ENCODE results near the gene RXRA.
A peak's percentile ranks its signal among the peaks of the same experiment; 100 is the strongest.

The RXRA gene

DNA sequence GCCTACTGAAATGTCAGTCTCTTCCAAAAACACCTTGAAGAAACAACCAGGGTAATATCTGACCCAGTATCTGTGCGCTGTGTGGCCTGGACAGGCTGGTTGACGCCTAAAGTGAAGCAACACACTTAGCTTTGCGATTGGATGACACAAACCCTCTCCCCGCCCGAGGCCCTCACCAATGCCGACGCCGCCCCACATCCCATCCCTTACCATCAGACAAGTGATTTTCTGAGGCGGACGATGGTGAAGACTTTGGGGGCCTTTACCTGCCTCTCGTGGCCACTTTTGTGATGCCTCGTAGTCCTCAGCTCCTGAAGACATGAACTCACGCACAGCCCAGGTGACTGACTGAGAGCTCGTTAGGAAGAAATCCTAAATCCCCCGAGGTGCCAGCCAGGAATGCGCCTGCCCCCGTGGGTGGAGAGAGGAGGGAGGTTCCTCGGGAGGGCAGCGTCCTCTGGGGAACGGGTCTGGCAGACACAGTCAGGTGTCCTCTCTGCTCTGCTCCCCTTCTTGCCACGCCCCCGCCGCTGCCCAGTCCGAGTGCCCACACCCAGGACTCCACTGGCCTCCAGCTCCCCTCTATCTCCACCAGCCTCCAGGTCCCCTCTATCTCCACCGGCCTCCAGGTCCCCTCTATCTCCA is 31.0 kb upstream of the RXRA start:
- H3K4me2 ChIP-seq (ENCODE audit: insufficient read depth, low read length, poor library complexity, severe bottlenecking) = no peak overlapping the region
- no peak overlapping the region for H3K27ac ChIP-seq (replicated peaks; ENCODE audit: low read length)
- H3K36me3 ChIP-seq (replicated peaks in 1 of 2; ENCODE audit: control insufficient read depth in 2 of 2, insufficient read depth in 2 of 2, low read length in 2 of 2) = no peaks in the 10 kb centered on the region
- H2AK5ac ChIP-seq (ENCODE audit: low read depth, low read length) = peak overlapping the region; percentile 1
- peaks cover 0 to 4% of the 10 kb centered on the region in 2 donors for H3K9me3 ChIP-seq (replicated peaks in 1 of 2; ENCODE audit: control insufficient read depth in 2 of 2, insufficient read depth in 1 of 2, low read depth in 1 of 2, low read length in 2 of 2)
- peak overlapping the region; percentile 100 for H2BK15ac ChIP-seq (ENCODE audit: low read length)
- no peak overlapping the region for H3K23ac ChIP-seq (ENCODE audit: low read depth, low read length, poor library complexity)
- H2BK120ac ChIP-seq (ENCODE audit: low read depth, low read length) = no peak overlapping the region
- peak overlapping the region; percentile 58 for H2BK12ac ChIP-seq (ENCODE audit: low read length)
- H3K4ac ChIP-seq (ENCODE audit: low read length) = no peak overlapping the region
- H4K91ac ChIP-seq (ENCODE audit: low read depth, low read length, poor library complexity) = no peak overlapping the region
- no CpG with 5 or more reads among the region's 25 CpGs for WGBS, 2 donors (ENCODE audit: extremely low coverage in 2 of 2, insufficient read length in 2 of 2, insufficient replicate concordance in 1 of 2)
- H3K79me1 ChIP-seq (ENCODE audit: low read depth, low read length) = peaks cover 2% of the 10 kb centered on the region
- H3K9ac ChIP-seq (ENCODE audit: low read depth, low read length, poor library complexity) = no peak overlapping the region
- H3K14ac ChIP-seq (ENCODE audit: low read length) = no peak overlapping the region
- peak overlapping the region; percentile 2 for H2BK5ac ChIP-seq (ENCODE audit: low read length)
- peaks cover 10 to 25% of the 10 kb centered on the region in 2 donors for H3K4me1 ChIP-seq (ENCODE audit: control insufficient read depth in 2 of 2, insufficient read depth in 1 of 2, low read depth in 1 of 2, low read length in 2 of 2)
- H3K4me3 ChIP-seq (ENCODE audit: low read length in 2 of 2) = no peak overlapping the region
- H3K18ac ChIP-seq (ENCODE audit: low read length) = peak overlapping the region; percentile 48
- no peak overlapping the region for H4K8ac ChIP-seq (ENCODE audit: low read depth, low read length)
- peaks cover 0 to 45% (median 2%) of the 10 kb centered on the region in 3 experiments for H3K27me3 ChIP-seq (ENCODE audit: control insufficient read depth in 3 of 3, insufficient read depth in 3 of 3, low read depth in 1 of 3, low read length in 3 of 3)
- no peak for DNase-seq (ENCODE audit: low spot score)
- H2AFZ ChIP-seq (ENCODE audit: low read length) = no peak overlapping the region

DNA sequence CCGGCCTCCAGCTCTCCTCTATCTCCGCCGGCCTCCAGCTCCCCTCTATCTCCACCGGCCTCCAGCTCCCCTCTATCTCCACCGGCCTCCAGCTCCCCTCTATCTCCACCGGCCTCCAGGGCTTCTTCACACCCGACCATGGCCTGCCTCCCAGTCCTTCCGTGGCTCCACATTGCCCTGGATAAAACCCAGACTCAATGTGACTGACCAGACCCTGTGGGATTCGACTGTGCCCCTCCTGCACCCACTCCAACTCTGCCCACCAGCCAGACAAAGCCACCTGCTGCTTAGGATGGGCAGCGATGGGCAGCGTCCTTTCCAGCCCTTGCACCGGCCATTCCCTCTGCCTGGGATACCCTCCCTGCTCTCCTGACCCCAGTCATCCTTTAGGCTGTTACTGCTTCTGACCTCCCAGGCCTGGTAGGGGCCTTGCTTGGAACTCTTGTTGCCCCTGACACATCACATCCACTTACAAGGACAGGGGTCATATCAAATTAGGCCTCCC is 30.5 kb upstream of the RXRA start:
- no peak overlapping the region for H2AFZ ChIP-seq (ENCODE audit: low read length)
- peak overlapping the region; percentile 72 for H2BK120ac ChIP-seq (ENCODE audit: low read depth, low read length)
- H3K4ac ChIP-seq (ENCODE audit: low read length) = peak overlapping the region; percentile 89
- no peak overlapping the region for H2BK5ac ChIP-seq (ENCODE audit: low read length)
- no CpG with 5 or more reads among the region's 12 CpGs for WGBS, 2 donors (ENCODE audit: extremely low coverage in 2 of 2, insufficient read length in 2 of 2, insufficient replicate concordance in 1 of 2)
- H3K36me3 ChIP-seq (replicated peaks in 1 of 2; ENCODE audit: control insufficient read depth in 2 of 2, insufficient read depth in 2 of 2, low read length in 2 of 2) = no peaks in the 10 kb centered on the region
- H3K23ac ChIP-seq (ENCODE audit: low read depth, low read length, poor library complexity) = peak overlapping the region; percentile 60
- no peak overlapping the region for H3K4me2 ChIP-seq (ENCODE audit: insufficient read depth, low read length, poor library complexity, severe bottlenecking)
- no peak for DNase-seq (ENCODE audit: low spot score)
- peaks cover 10 to 25% of the 10 kb centered on the region in 2 donors for H3K4me1 ChIP-seq (ENCODE audit: control insufficient read depth in 2 of 2, insufficient read depth in 1 of 2, low read depth in 1 of 2, low read length in 2 of 2)
- peak overlapping the region; percentile 100 for H2BK15ac ChIP-seq (ENCODE audit: low read length)
- H3K9me3 ChIP-seq (replicated peaks in 1 of 2; ENCODE audit: control insufficient read depth in 2 of 2, insufficient read depth in 1 of 2, low read depth in 1 of 2, low read length in 2 of 2) = peaks cover 0 to 3% of the 10 kb centered on the region in 2 donors
- H3K27me3 ChIP-seq (ENCODE audit: control insufficient read depth in 3 of 3, insufficient read depth in 3 of 3, low read depth in 1 of 3, low read length in 3 of 3) = peaks cover 0 to 43% (median 2%) of the 10 kb centered on the region in 3 experiments
- H3K4me3 ChIP-seq (ENCODE audit: low read length in 2 of 2) = peak overlapping the region in 1 of 2 donors; percentile 41
- H4K91ac ChIP-seq (ENCODE audit: low read depth, low read length, poor library complexity) = no peak overlapping the region
- peak overlapping the region; percentile 88 for H2BK12ac ChIP-seq (ENCODE audit: low read length)
- peak overlapping the region; percentile 71 for H3K18ac ChIP-seq (ENCODE audit: low read length)
- H3K27ac ChIP-seq (replicated peaks; ENCODE audit: low read length) = no peak overlapping the region
- peak overlapping the region; percentile 94 for H3K14ac ChIP-seq (ENCODE audit: low read length)
- H3K79me1 ChIP-seq (ENCODE audit: low read depth, low read length) = peaks cover 2% of the 10 kb centered on the region
- H2AK5ac ChIP-seq (ENCODE audit: low read depth, low read length) = peak overlapping the region; percentile 98
- no peak overlapping the region for H4K8ac ChIP-seq (ENCODE audit: low read depth, low read length)
- H3K9ac ChIP-seq (ENCODE audit: low read depth, low read length, poor library complexity) = peak overlapping the region; percentile 30

DNA sequence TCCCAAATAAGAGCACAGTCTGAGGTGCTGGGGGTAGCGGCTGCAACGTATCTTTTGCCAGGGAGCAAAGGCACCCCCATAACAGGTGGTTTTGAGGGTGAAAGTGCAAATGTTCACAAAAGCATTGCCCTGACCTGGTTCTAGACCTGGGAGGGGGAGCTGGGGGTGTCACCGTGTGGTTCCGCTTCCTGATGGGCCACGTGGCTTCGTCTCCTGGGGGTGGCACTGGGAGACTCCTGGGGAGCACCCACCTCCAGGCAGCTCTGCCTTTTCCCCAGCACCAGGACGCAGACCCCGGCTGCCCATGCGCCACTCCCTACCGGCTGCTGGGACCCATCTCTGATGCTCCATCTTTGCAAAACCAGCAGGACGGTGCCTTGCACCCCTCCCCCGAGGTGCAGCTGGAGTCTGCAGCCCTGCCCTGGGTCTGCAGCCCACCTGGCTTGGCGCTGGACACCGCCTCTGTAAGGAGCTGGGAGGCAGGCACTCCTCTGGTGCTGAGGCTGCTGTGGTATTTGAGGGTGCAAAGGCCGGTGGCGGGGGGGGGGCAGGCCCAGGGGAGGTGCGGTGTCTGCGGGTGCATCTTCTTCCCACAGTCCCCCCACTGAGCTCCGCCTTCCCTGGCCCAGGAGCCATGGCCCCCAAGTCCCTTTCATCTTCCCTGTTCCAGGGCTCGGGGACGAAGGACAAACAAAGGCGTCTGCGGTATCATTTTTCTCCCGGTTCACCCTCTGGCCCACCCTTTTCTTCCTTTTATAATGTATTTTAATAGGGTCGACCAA is 29.8 kb upstream of the RXRA start:
- no CpG with 5 or more reads among the region's 25 CpGs for WGBS, 2 donors (ENCODE audit: extremely low coverage in 2 of 2, insufficient read length in 2 of 2, insufficient replicate concordance in 1 of 2)

DNA sequence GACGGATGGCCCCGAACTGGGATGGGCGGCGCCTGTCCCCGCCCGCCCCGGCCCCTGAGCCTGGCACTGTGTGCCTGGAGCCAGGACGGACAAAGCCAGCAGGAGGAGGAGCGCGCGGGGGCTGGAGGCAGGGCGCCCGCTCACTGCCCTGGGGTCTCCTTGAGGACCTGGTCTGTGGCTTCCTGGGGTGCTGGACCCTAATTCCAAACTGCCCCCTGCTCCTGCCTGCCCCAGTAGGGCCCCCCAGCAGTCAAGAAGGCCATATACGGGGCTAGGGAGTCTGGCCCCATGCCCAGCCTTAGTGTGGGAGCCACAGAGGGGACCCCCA is 29.2 kb upstream of the RXRA start:
- H4K8ac ChIP-seq (ENCODE audit: low read depth, low read length) = peak overlapping the region; percentile 43
- H2BK15ac ChIP-seq (ENCODE audit: low read length) = no peak overlapping the region
- no peak for DNase-seq (ENCODE audit: low spot score)
- WGBS, 2 donors (ENCODE audit: extremely low coverage in 2 of 2, insufficient read length in 2 of 2, insufficient replicate concordance in 1 of 2) = no CpG with 5 or more reads among the region's 14 CpGs
- H3K4me2 ChIP-seq (ENCODE audit: insufficient read depth, low read length, poor library complexity, severe bottlenecking) = no peak overlapping the region
- H2BK12ac ChIP-seq (ENCODE audit: low read length) = no peak overlapping the region
- no peak overlapping the region for H3K23ac ChIP-seq (ENCODE audit: low read depth, low read length, poor library complexity)
- H3K9ac ChIP-seq (ENCODE audit: low read depth, low read length, poor library complexity) = peak overlapping the region; percentile 21
- peak overlapping the region; percentile 37 for H3K4ac ChIP-seq (ENCODE audit: low read length)
- H4K91ac ChIP-seq (ENCODE audit: low read depth, low read length, poor library complexity) = no peak overlapping the region
- H3K79me1 ChIP-seq (ENCODE audit: low read depth, low read length) = peaks cover 2% of the 10 kb centered on the region
- H3K4me3 ChIP-seq (ENCODE audit: low read length in 2 of 2) = no peak overlapping the region
- H3K9me3 ChIP-seq (replicated peaks in 1 of 2; ENCODE audit: control insufficient read depth in 2 of 2, insufficient read depth in 1 of 2, low read depth in 1 of 2, low read length in 2 of 2) = no peaks in the 10 kb centered on the region
- H3K14ac ChIP-seq (ENCODE audit: low read length) = peak overlapping the region; percentile 71
- H3K4me1 ChIP-seq (ENCODE audit: control insufficient read depth in 2 of 2, insufficient read depth in 1 of 2, low read depth in 1 of 2, low read length in 2 of 2) = peaks cover 10 to 29% of the 10 kb centered on the region in 2 donors
- H3K27me3 ChIP-seq (ENCODE audit: control insufficient read depth in 3 of 3, insufficient read depth in 3 of 3, low read depth in 1 of 3, low read length in 3 of 3) = peaks cover 0 to 35% (median 2%) of the 10 kb centered on the region in 3 experiments
- peak overlapping the region; percentile 91 for H2BK120ac ChIP-seq (ENCODE audit: low read depth, low read length)
- peak overlapping the region; percentile 85 for H3K18ac ChIP-seq (ENCODE audit: low read length)
- no peak overlapping the region for H3K27ac ChIP-seq (replicated peaks; ENCODE audit: low read length)
- H2AFZ ChIP-seq (ENCODE audit: low read length) = peak overlapping the region; percentile 22
- no peaks in the 10 kb centered on the region for H3K36me3 ChIP-seq (replicated peaks in 1 of 2; ENCODE audit: control insufficient read depth in 2 of 2, insufficient read depth in 2 of 2, low read length in 2 of 2)
- peak overlapping the region; percentile 37 for H2AK5ac ChIP-seq (ENCODE audit: low read depth, low read length)
- no peak overlapping the region for H2BK5ac ChIP-seq (ENCODE audit: low read length)

More for the DNA sequence above, 29.8 kb upstream of the RXRA start:
- Histone ChIP-seq H2BK5ac (ENCODE audit: low read length) (peak overlapping the region; percentile 75), H3K23ac (ENCODE audit: low read depth, low read length, poor library complexity) (peak overlapping the region; percentile 60), H3K4me1 (ENCODE audit: control insufficient read depth in 2 of 2, insufficient read depth in 1 of 2, low read depth in 1 of 2, low read length in 2 of 2) (peaks cover 10 to 28% of the 10 kb centered on the region in 2 donors), H3K4me2 (ENCODE audit: insufficient read depth, low read length, poor library complexity, severe bottlenecking) (no peak overlapping the region), H4K91ac (ENCODE audit: low read depth, low read length, poor library complexity) (no peak overlapping the region), H3K27me3 (ENCODE audit: control insufficient read depth in 3 of 3, insufficient read depth in 3 of 3, low read depth in 1 of 3, low read length in 3 of 3) (peaks cover 0 to 38% (median 2%) of the 10 kb centered on the region in 3 experiments), H3K4ac (ENCODE audit: low read length) (peak overlapping the region; percentile 89), H3K14ac (ENCODE audit: low read length) (peak overlapping the region; percentile 4), H2BK12ac (ENCODE audit: low read length) (peak overlapping the region; percentile 88), H3K9me3 (replicated peaks in 1 of 2; ENCODE audit: control insufficient read depth in 2 of 2, insufficient read depth in 1 of 2, low read depth in 1 of 2, low read length in 2 of 2) (no peaks in the 10 kb centered on the region), H3K27ac (replicated peaks; ENCODE audit: low read length) (no peak overlapping the region), H3K79me1 (ENCODE audit: low read depth, low read length) (peaks cover 2% of the 10 kb centered on the region), H2AFZ (ENCODE audit: low read length) (peak overlapping the region; percentile 22), H2AK5ac (ENCODE audit: low read depth, low read length) (peak overlapping the region; percentile 93), H3K9ac (ENCODE audit: low read depth, low read length, poor library complexity) (peak overlapping the region; percentile 78), H4K8ac (ENCODE audit: low read depth, low read length) (no peak overlapping the region), H3K36me3 (replicated peaks in 1 of 2; ENCODE audit: control insufficient read depth in 2 of 2, insufficient read depth in 2 of 2, low read length in 2 of 2) (no peaks in the 10 kb centered on the region), H2BK120ac (ENCODE audit: low read depth, low read length) (peak overlapping the region; percentile 91), H3K18ac (ENCODE audit: low read length) (peak overlapping the region; percentile 76), H2BK15ac (ENCODE audit: low read length) (peak overlapping the region; percentile 100), H3K4me3 (ENCODE audit: low read length in 2 of 2) (no peak overlapping the region)
- DNase-seq (ENCODE audit: low spot score) = no peak

Measured in neuronal stem cell (in vitro differentiated cells).